ENCODE measurements around the gene HMGCR.

HMGCR gene

DNA sequence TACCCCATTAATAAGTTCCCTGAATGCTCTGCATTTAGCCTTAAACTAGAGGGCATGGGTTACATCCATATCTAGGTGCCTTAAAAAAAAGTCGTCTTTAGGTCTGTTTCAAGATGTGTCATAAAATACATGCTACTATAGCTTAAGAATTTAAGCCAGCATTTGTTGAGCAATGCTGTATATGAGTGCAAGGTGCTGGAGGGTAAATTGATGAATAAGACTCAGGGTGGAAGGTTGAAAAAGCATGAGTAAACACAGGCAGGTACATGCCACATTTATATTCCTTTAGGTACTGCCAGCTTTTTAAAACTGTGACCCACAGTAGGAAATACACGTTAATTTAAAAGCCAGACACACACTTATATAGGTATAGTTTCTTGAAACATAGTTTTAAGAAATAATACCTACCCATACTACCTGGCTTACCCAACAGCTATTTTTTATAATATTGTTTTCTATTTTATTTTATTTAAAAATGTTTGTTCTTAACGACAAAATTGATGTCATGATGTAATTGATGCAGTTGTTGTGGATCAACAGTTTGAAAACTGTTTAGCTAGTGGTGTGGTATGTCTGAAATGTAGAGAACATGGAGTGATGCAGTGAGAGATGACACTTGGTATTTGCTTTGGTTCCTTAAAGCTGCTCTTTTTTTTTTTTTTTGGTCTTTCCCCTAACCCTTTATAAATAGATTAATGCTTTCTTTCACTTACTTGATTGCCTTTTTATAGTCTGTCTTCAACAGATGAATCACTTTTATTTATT lies 3.9 kb downstream of the HMGCR start:
- DNase-seq (ENCODE audit: low spot score) = no peak

DNA sequence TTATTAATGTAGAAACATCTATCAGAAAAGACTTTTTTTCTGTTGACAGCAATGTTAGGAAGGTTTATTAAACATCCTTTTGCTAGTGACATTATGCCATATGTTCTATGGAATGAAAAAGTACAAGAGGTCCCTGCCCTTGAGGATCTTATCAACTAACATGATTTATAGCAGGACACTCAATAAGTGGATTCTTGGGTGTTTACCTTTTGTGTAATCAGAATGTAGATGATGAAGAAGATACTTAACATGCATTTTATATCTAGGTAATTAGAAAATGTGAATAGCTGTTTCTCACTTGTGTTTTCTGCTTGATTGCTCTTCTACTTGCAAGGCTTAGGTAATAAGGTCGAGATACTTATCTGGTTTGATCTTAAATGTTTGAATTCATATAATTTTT lies 4.9 kb downstream of the HMGCR start:
- DNase-seq (ENCODE audit: low spot score) = no peak

DNA sequence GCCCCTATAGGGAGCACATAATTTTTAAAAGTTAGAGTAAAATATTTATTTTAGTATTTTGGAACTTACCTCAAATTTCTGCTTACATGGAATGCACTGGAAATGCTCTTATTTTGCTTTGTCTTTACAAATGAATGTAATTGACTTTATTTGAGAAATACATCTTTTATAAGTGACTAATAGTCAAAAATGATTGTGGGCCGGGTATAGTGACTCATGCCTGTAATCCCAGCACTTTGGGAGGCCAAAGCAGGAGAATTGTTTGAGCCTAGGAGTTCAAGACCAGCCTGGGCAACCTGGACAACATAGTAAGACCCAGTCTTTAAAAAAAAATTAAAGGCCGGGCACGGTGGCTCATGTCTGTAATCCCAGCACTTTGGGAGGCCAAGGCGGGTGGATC lies 5.8 kb downstream of the HMGCR start:
- no peak for DNase-seq (ENCODE audit: low spot score)

DNA sequence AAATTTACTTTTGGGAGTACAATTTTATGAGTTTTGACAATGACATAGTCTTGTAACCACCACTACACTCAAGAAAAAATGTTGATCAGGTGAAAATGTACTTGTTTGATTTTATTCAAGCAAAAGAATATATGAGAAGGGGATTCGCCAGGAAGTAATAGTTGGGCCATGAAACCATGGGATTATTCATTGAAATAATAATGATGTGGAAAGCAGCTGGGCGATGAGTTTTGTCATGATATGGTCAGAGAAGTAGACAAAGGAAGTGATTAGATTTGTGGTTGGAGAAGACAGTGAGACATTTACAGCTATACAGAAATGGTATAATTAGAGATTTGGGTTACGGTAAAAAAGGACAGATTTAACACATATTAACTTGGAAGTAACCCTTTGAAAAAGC lies 11.2 kb downstream of the HMGCR start:
- DNase-seq (ENCODE audit: low spot score) = no peak

DNA sequence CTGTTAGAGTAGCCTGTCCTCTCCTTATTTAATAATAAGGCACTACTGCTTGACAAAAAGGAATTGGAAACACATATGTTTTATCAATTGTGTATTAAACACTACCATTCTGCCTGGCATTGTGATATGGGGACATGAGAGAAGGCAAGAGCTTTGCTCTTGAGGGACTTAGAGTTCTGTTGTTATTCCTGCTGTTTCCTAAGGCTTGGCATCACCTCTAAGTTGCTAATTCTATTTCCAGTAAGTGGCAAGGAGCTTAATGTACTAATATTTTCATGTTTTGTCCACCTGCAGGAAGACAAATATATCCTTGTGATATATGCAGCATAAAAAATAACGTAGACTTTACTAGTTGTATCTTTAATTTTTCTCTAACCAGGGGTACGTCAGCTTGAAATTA lies 12.6 kb downstream of the HMGCR start:
- no peak for DNase-seq (ENCODE audit: low spot score)

DNA sequence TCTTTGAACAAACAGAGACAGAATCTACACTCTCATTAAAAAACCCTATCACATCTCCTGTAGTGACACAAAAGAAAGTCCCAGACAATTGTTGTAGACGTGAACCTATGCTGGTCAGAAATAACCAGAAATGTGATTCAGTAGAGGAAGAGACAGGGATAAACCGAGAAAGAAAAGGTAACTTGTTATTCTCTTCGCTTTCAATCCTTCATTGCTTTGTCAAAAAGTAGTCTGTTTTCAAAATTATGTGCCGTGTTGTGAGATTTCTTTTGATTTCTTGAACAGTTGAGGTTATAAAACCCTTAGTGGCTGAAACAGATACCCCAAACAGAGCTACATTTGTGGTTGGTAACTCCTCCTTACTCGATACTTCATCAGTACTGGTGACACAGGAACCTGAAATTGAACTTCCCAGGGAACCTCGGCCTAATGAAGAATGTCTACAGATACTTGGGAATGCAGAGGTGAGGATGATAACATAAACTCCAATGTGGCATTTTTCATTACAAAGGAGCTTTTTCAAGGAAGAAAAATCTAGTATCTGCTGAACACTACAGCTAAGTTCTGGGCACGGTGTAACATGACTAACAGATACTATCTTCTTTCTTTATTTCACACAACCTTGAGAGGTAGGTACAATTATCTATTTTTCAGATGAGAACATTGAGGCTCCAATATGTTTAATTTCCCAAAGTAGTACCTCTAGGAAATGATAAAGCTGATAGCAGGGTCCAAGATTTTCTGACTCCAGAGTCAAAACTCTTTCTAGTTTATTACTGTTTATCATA lies 14.3 kb downstream of the HMGCR start:
- DNase-seq (ENCODE audit: low spot score) = no peak

DNA sequence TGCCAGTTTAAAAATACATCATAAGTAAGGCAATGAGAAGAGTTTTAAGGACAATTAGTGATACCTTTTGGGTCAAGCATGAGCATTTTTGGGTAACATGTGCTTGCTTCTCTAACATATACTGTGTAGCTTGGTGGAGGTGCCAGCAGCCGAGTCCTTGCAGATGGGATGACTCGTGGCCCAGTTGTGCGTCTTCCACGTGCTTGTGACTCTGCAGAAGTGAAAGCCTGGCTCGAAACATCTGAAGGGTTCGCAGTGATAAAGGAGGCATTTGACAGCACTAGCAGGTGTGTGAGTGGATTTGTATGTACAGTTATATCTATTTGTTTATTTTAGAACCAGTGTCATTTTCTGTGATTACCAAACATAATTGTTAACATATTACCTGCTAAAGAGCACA lies 18.2 kb downstream of the HMGCR start:
- no peak for DNase-seq (ENCODE audit: low spot score)

DNA sequence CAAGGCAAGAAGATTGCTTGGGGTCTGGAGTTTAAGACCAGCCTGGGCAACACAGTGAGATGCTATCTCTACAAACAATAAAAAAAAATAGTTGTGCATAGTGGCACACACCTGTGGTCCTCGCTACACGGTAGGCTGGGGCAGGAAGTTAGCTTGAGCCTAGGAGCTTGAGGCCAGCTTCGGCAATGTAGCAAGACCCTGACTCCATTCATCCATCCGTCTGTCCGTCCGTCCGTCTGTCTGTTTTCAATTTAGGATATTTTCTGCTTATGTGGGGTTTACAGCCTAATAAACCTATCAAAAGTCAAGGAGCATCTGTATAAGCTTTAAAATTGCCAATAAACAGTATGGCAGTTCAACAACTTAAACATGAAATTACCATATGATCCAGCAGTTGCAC lies 19.7 kb downstream of the HMGCR start:
- no peak for DNase-seq (ENCODE audit: low spot score)

DNA sequence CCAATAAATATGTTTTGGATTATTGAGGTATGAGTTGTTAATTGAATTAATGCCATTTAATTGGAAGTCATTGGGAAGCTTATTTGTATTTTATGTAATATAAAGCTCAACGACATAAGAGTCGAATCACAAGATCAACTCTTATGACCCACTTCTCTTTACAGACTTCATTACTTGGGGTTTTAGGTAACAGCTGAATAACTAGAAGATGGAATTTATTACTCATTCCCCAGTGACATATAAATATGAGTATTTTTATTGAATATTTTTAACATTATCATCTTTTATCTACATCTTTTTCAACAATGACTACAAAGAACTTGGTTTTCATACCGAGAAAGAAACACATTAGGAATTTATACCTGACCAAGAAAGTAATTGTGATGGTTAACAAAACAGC lies 21.1 kb downstream of the HMGCR start:
- DNase-seq (ENCODE audit: low spot score) = no peak

DNA sequence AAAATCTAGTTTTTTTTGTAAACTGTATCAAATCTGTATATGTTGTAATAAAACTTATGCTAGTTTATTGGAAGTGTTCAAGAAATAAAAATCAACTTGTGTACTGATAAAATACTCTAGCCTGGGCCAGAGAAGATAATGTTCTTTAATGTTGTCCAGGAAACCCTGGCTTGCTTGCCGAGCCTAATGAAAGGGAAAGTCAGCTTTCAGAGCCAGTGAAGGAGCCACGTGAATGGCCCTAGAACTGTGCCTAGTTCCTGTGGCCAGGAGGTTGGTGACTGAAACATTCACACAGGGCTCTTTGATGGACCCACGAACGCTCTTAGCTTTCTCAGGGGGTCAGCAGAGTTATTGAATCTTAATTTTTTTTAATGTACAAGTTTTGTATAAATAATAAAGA lies 24.3 kb downstream of the HMGCR start:
- DNase-seq (ENCODE audit: low spot score) = no peak

DNA sequence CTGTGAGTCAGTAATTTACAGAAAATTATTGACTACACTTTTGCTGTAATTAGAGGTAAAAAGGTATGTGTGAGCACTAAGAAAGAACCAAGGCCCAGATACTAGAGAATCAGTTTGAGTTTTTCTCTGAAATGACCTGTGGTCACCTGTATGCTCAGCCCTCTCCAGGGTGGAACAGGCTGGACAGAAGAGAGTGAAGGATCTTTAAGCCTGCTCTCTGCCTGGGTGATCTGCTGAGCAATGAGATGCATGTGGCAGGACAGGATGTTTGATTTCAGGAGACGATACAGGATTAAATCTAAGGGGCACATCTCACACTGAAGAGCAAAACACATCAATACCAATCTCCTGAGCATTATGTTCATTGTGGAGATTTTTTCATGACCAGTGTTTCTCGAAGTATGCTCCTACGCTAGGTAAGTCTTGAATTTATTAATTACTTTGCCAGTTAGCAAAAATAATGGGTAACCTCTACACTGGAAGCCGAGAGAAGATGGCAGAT lies 25.5 kb downstream of the HMGCR start:
- no peak for DNase-seq (ENCODE audit: low spot score)

DNA sequence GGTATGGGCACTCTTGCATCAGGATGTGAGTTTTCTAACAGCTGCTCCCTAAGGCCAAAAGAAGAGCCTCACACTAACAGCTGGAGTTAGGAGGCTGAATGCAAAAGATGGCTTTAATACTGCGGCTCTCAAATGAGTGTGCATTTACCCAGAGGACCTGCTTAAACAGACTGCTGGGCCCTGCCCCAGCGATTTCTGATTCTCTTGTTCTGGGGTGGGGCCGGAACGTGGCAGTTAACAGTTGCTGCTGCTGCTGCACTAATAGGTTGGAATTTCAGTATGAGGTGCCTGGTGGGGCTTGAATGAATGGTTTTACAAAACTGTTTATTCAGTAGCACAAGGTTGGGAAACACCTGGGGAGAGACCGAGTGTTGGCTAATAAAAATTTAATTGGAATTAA lies 26.1 kb downstream of the HMGCR start:
- DNase-seq (ENCODE audit: low spot score) = no peak

DNA sequence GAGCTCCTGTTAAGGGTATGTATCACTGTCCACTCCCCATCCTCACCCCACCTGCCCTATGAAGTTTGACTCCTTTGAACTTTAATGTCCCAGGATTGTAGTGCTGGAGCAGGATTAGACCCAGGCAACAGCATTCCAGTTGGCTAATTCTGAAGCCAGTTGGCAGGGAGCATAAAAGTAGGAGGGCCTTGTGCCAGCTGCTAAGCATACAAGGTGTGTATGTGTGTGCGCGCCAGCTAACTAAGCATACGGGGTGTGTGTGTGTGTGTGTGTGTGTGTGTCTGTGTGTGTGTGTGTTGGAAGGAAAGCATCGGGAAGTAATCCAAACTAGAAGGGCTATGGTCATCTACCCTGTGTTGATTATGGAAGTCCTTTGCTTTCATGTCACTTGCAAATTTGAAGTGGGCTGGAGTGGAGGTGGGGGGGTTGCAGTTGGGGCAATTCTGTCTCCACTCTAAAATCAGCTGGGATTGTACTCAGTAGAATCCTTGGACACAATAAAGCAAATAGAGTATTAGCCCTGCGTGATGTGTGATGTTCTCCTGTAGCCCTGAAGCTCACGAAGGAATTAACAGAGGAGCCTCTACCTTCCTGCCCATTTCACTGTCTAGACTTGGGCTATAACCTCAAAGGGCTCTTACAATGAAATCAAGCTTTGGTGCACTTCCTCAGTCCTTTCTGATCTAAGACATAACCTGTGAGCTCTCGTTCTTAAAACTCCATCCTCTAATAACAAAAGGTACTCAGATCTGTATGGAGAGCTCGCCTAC lies 26.9 kb downstream of the HMGCR start:
- DNase-seq (ENCODE audit: low spot score) = no peak

DNA sequence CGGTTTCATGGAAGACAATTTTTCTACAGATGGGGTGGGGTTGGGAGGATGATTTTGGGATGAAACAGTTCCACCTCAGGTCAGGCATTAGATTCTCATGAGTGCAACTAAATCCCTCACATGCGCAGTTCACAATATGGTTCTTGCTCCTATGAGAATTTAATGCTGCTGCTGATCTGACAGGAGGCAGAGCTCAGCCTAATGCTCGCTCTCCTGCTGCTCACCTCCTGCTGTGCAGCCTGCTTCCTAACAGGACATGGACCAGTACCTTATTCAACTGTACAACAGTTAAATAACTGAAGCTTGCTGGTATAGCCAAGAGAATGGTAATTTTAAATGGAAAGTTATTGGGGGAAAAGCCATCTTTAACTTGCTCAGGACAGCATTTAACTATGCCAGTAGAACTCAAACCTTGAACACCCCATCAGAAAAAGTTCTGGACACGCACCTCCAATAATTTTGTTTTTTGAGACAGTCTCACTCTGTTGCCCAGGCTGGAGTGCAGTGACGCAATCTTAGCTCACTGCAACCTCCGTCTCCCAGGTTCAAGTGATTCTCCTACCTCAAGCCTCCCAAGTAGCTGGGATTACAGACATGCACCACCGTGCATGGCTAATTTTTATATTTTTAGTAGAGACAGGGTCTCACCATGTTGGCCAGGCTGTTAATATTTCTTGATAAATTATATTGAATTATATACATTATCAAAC lies 27.7 kb downstream of the HMGCR start:
- DNase-seq (ENCODE audit: low spot score) = no peak

DNA sequence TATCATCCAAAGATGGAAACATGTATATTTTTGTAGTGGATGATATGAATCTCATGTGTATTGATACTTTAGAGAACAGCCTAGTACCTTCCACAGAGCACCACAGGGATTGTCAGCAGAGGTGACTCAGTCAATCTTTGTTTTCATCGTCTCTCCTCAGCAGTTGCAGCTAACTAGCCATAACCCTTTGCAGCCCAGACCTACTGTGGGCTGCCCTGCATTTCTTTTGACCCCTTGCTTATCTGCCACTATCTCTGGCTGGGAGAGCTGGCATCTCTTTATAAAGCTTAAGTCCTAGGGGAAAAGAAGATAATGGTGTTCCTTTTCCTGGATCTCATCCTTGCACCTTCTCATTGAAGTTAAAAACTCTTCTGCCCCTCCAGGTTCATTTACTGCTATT lies 28.7 kb downstream of the HMGCR start:
- DNase-seq (ENCODE audit: low spot score) = no peak

DNA sequence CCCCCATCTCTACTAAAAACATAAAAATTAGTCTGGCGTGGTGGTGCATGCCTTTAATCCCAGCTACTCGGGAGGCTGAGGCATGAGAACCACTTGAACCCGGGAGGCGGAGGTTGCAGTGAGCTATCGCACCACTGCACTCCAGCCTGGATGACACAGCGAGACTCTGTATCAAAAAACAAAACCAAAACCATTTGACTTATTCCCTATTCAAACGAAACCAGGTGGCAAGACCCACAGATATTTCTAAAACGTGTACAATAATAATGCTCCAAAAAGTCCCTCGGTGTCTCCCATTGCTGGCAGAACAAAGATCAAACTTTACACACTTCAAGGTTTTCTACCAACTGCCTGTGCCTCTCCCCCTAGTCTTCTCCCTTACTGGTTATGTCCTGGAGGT lies 29.8 kb downstream of the HMGCR start:
- DNase-seq (ENCODE audit: low spot score) = no peak

DNA sequence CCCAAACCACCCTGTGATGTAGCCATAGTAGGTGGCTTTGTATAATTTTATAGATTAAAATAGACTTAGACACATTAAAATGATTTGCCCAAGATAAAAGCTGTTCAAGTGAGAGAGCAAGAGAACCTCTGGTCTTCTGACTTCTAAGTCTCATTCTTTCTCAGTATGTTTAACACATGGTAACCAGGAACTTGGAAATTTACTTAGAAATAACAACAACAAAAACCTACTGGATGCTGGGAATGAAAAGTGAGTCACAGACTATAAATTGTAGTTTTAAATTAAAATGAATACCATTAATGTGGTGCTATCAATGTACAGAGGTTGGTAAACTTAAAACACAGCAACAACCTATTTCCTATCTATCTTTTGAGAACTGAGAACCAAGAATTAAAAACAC lies 30.4 kb downstream of the HMGCR start:
- no peak for DNase-seq (ENCODE audit: low spot score)

DNA sequence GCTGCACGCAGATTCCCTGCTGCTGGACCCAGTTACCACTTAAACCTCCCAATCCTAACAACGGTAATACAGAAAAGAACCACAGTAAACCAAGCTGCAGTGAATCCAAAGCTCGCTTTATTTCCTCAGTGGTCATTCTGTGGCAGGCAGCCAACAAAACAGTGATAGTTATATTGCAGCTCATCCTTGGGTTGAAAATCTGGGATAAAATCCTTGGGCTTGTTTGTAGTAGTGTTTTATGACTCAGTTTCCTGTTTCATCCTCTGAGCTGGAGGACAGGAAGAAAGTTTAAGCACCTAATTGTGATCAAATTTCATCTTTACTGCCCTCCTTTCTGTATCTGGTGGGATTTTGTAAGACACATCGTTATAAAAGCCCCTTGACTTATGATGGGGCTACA lies 31.4 kb downstream of the HMGCR start:
- DNase-seq (ENCODE audit: low spot score) = no peak

DNA sequence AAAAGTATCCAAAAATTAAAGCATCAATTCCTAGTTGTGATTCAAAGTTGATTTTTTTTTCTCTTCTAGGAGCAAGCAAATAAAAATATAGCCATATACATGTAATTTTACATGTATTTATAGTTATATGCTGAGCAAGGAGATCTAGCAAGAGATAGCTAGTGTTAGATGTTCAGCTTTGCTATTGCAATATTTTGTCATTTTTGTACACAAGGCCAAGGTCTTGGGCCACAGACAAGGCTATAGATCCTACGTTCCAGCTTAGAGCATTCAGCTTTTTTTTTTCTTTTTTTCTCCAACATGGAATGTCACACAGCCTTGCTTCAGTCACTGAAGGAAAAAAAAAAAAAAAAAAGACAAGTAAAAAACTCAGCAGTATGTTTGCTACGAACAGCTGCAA lies 36.8 kb downstream of the HMGCR start:
- no peak for DNase-seq (ENCODE audit: low spot score)

DNA sequence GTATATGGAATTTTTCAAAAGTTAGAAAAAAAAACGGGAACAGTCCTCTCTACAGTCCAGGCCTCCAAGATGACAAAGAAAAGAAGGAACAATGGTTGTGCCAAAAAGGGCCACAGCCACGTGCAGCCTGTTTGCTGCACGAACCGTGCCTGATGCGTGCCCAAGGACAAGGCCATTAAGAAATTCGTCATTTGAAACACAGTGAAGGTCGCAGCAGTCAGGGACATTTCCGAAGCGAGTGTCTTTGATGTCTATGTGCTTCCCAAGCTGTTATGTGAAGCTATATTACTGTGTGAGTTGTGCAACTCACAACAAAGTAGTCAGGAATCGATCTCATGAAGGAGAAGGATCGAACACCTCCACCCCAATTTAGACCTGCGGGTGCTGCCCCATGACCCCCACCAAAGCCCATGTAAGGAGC lies 37.4 kb downstream of the HMGCR start:
- DNase-seq (ENCODE audit: low spot score) = no peak

DNA sequence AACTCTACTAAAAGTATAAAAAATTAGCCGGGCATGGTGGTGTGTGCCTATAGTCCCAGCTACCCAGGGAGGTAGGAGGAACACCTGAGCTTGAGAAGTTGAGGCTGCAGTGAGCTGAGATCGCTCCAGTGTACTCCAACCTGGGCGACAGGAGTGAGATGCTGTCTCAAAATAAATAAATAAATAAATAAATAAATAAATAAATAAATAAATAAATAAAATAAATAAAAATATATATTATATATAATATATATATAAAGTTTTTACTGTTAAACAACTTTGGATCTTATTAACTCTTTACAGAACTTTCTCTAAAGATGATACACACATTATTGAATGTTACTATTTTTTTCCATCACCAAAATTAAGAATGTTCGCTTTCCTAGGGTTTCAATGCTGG lies 38.4 kb downstream of the HMGCR start:
- DNase-seq (ENCODE audit: low spot score) = no peak

DNA sequence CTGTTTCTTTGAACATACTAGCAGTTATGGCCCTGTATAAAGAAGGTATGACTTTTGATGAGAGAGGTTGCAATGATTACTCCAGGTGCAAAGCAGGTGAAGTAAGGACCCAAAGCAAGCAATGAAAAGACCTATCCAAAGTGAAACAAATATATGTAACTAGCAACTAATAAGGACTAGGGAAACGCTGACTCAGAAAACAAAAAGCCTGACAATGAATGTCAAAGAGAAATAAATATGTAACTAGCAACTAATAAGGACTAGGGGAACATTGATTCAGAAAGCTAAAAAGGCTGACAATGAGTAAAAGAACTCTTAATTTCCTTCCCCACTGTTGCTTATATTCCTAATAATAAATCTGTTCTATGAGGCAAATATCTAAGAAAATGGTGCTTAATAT lies 43.1 kb downstream of the HMGCR start:
- no peak for DNase-seq (ENCODE audit: low spot score)
